NCI-H1417 (cell line): ENCODE results near the gene CBX4.

Experiments
- DNase-seq, 3 experiments: peaks; one replicate each; lab custom pipeline; 2025; lab: John Stamatoyannopoulos, UW

Gene CBX4

GRCh38 chr17:79841369-79842135 lies 2.3 kb upstream of the CBX4 start:
- DNase-seq = no peak

- DNase-seq = no peak
Observed at GRCh38 chr17:79840989-79841286, 1.7 kb upstream of the CBX4 start.

DNA sequence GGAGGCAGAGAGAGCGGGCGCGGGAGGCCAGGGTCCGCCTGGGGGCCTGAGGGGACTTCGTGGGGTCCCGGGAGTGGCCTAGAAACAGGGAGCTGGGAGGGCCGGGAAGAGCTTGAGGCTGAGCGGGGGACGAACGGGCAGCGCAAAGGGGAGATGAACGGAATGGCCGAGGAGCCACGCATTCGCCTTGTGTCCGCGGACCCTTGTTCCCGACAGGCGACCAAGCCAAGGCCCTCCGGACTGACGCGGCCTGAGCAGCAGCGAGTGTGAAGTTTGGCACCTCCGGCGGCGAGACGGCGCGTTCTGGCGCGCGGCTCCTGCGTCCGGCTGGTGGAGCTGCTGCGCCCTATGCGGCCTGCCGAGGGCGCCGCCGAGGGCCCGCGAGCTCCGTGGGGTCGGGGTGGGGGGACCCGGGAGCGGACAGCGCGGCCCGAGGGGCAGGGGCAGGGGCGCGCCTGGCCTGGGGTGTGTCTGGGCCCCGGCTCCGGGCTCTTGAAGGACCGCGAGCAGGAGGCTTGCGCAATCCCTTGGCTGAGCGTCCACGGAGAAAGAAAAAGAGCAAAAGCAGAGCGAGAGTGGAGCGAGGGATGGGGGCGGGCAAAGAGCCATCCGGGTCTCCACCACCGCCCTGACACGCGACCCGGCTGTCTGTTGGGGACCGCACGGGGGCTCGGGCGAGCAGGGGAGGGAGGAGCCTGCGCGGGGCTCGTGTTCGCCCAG lies 1.2 kb upstream of the CBX4 start:
- peak; percentile 11 to 67 (median 50) for DNase-seq

- peak; percentile 59 to 72 (median 66) for DNase-seq
Observed at GRCh38 chr17:79838522-79839274, 542 bp downstream of the CBX4 start.

DNA sequence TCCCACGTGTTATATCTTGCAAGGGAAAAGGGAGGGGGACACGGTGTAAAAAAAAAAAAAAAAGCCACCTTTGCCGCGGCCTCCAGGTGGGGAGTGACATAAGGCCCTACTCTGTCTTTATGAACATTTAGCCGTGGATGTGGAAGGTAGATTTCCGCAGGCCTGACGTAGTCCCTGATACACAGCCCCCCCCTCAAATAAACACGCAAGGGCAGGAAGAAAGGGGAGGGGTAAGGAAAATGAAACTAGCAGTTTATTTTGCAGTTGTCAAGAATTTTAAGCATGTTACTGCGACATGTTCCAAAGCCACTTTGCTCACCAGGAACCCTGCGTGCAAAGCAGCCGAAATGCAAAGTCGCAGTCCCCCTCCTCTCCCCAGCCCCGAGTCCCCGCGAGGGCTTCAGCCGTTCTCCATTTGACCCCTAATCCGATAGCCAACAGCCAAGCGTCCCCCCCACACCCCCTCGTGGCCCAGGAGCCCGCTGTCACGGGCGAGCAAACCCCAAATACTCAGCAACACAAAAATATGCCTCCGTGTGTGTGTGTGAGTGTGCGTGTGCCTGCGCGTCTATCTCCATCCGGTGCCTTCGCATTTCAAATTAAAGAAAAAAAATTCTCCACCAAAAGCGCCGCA lies 1.2 kb downstream of the CBX4 start:
- DNase-seq = peak in 2 of 3 experiments; percentile 43 to 72

GRCh38 chr17:79836972-79837887 lies 2.0 kb downstream of the CBX4 start:
- DNase-seq = peak in 1 of 3 experiments; percentile 39

- no peak for DNase-seq
Observed at GRCh38 chr17:79836510-79836971, 2.7 kb downstream of the CBX4 start.

DNA sequence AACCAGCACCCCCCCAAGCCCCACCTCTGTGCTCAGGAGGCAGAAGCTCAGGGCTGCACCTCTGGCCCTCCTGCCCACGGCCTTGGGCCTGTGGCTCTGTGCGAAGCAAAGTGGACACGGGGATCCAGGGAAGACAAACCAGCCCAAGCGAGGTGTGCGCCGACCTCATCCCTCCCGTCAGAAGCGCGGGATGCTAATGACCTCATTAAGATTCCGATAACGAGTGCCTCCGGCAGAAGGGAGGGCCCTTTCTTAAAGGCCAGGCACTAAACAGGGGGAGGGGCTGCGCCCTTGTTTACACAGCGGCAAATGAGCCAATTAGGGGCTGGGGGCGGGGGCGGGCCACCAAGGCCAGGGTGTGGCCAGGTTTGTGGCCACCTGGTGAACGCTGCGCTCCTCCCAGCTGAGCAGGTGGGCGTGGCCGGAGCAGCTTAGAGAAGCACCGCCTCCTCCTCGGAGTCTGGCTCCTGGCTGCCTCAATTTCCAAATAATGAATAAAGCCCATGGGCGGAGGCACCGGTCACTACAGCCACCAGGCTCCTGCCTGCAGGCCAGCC lies 3.2 kb downstream of the CBX4 start:
- peak; percentile 40 to 95 (median 52) for DNase-seq

GRCh38 chr17:79835470-79835899 lies 3.8 kb downstream of the CBX4 start:
- no peak for DNase-seq

- no peak for DNase-seq
Observed at GRCh38 chr17:79834565-79835469, 4.4 kb downstream of the CBX4 start.

DNA sequence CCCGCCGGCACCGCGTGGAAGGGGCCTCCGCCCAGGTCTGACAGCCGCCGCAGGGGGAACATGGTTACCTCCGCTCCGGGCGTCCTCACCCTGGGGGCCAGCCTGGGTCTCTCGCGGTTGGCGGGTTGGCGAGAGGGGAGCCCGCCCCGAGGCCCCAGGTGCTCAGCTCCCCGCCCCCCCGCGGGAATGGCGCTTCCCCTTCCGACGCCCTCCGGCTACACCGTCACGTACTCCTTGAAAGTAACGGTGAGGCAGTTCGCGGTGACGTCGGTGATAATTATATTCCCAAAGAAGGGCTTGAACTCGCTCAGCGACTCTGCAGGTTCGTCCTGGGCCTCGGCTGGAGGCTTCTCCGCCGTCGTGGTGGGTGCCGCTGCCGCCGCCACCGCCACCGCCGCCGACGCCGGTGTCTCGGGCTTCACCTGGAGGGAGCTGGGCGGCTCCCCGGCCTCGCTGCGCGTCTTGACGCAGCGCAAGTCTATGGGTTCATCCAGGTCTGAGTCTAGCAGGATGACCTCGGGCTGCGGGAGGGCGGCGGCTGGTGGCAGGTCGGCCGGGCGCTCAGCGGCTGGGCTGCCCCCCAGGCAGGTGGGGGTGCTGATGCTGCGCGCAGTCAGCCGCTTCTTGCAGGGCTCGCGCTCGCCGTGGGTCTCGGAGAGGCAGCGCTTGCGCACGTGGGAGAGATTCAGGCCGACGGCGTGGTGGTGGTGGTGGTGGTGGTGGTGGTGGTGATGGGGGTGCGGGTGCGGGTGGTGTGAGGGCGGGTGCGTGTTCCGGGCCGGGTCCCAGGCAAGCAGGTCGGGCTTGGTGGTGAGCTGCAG lies 5.3 kb downstream of the CBX4 start:
- DNase-seq = no peak

- DNase-seq = no peak
Observed at GRCh38 chr17:79833110-79833450, 6.2 kb downstream of the CBX4 start.

DNA sequence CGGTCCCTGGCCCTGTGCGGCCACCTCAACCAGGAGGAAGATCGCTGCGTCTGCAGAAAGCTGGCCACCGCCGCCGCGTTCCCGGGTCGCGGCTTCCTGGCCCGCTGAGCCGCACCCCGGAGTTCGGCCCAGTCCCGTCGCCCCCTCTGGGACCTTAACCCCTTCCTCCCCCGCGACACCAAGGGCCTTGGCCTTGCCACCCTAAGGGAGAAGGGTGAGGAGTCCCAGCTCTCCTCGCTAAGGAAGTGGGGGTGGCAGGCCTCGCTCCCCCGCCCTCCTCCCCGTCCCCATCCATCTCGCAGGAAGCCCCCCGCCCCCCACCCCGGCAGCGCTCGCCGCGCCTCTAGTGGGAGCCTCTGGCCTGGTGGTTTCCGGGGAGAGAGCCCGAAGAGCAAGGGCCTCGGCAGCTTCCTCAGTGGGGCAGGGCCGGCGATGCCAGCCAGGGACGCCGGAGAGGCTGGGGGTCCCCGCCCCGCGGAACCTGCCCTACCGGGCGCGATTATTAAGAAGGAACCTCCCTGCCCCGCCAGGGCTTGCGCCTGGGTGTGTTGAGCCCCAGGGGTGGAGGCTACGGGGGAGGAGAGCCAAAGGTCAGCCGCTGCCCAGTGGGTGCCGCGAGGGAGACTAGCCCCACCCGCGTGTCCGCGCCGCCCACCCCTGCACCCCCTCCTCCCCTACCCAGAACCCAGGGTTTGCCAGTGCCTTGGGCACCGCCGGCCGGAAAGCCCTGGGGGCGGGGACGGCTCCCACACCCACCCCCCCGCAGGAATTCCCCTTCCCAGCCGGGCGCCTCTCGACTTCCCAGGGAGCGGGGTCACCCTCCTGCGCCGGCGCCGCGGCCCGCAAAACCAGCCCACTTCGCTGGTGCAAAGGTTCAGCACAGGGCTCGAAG lies 6.8 kb downstream of the CBX4 start:
- DNase-seq = no peak

GRCh38 chr17:79831265-79832217 lies 7.7 kb downstream of the CBX4 start:
- no peak for DNase-seq

- DNase-seq = no peak
Observed at GRCh38 chr17:79830763-79831264, 8.4 kb downstream of the CBX4 start.

DNA sequence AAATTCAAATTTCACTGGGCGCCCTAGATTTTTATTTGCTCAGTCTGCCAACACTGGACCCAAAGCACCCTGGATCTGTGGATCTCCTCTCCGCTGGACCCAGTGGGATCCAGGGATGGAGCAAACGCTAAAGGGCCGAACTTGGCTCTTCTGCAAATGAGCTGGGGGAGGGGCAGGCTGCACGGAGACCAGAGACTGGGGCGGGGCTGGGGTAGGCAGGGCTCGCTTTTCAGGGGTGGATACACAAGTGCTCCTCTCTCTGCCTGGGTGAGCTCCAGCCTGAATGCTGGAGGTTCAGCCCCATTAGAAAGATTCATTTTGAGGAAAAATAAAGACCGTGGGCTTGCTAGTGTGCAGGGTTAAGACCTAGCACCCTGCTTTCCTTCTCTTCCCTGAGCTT lies 8.9 kb downstream of the CBX4 start:
- DNase-seq = no peak

DNA sequence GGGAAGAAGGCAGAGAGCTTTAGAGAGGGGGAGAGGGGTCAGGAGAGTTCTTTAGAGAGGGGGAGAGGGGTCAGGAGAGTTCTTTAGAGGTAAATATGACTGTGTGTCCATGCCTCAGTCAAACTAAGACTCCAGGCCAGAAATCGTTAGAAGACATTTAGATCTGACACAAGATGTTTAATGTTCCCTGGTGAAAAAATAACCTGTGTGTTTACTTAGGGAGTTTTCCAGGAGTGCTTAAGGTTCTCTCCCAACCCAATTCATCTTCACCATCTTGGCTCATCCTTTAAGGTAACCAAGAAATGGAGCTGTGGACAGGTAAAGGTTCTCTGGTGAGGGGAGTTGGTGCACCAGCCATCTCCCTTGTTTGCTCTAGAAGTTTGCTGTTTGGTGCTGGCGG lies 9.8 kb downstream of the CBX4 start:
- no peak for DNase-seq
